Kidney epithelial cell (primary cell): ENCODE data around the gene ODF2L. TPM values are rescaled to one million over a fixed set of nuclear protein-coding genes. Genes with fewer than 3 reads are reported as not detected.
A peak's percentile ranks its signal among the peaks of the same experiment; 100 is the strongest.

Experiments
- DNase-seq: peaks from one replicate; pipeline ENCODE4 v3.0.0-alpha.2; 2010; ENCODE audit warnings: low read depth
- H3K27me3 ChIP-seq: 2 replicates; pipeline ENCODE4 v1.6.0; 2011; ENCODE audit warnings: low read length; ENCODE audit not compliant: control insufficient read depth, insufficient read depth
- H3K36me3 ChIP-seq: 2 replicates; pipeline ENCODE4 v1.5.1; 2011; ENCODE audit warnings: low read length; ENCODE audit not compliant: control insufficient read depth, insufficient read depth
- H3K4me3 ChIP-seq: 2 replicates; pipeline ENCODE4 v1.5.1; 2011; ENCODE audit warnings: low read depth, mild to moderate bottlenecking, control low read depth, low read length
- CTCF ChIP-seq: IDR thresholded peaks from 2 replicates; pipeline ENCODE4 v1.5.1; 2011; ENCODE audit warnings: mild to moderate bottlenecking, moderate library complexity, low read length, control low read depth, inconsistent platforms; ENCODE audit not compliant: insufficient read depth, poor library complexity, severe bottlenecking
- total RNA-seq: library from RNA; depleted of rRNA; stranded (reverse); fragments of >200 nt; gene quantifications from 2 replicates; pipeline ENCODE4 v1.2.3, GENCODE V29; 2015

ODF2L gene
- total RNA-seq, 1 donor from 2014 or later: 26.4 TPM

GRCh38 chr1:86396498-86396890 lies 371 bp upstream of the ODF2L start:
- no peak for TF ChIP-seq CTCF
- Histone ChIP-seq H3K36me3 (no peaks in the 10 kb centered on the region), H3K4me3 (peak overlapping the region; percentile 96), H3K27me3 (no peaks in the 10 kb centered on the region)
- no peak for DNase-seq

GRCh38 chr1:86394416-86394815 lies 1.7 kb downstream of the ODF2L start:
- H3K27me3 ChIP-seq: no peaks in the 10 kb centered on the region
- no peak for TF ChIP-seq CTCF
- H3K4me3 ChIP-seq: no peak overlapping the region
- no peaks in the 10 kb centered on the region for H3K36me3 ChIP-seq
- no peak for DNase-seq

GRCh38 chr1:86389307-86389706 lies 6.8 kb downstream of the ODF2L start:
- Histone ChIP-seq H3K27me3 (no peaks in the 10 kb centered on the region), H3K4me3 (no peak overlapping the region), H3K36me3 (no peaks in the 10 kb centered on the region)
- DNase-seq: no peak
- TF ChIP-seq CTCF: no peak

GRCh38 chr1:86388777-86389176 lies 7.3 kb downstream of the ODF2L start:
- Histone ChIP-seq H3K36me3 (no peaks in the 10 kb centered on the region), H3K27me3 (no peaks in the 10 kb centered on the region), H3K4me3 (no peak overlapping the region)
- TF ChIP-seq CTCF: no peak
- DNase-seq: no peak

- no peak for TF ChIP-seq CTCF
- no peaks in the 10 kb centered on the region for H3K36me3 ChIP-seq
- DNase-seq: no peak
- H3K4me3 ChIP-seq: no peak overlapping the region
- no peaks in the 10 kb centered on the region for H3K27me3 ChIP-seq
Measured at GRCh38 chr1:86387916-86388627, 8.1 kb downstream of the ODF2L start.

- peaks cover 2% of the 10 kb centered on the region for H3K36me3 ChIP-seq
- no peak overlapping the region for H3K4me3 ChIP-seq
- no peak for TF ChIP-seq CTCF
- no peaks in the 10 kb centered on the region for H3K27me3 ChIP-seq
- DNase-seq: no peak
Measured at GRCh38 chr1:86382878-86383277, 13.2 kb downstream of the ODF2L start.
